GM04503 (cell line): ENCODE results near the gene HUWE1.
"Not testable (repeated sequence)": the region's sequence is repeated elsewhere in the genome, so short reads cannot be mapped to it uniquely, and the experiment has no call there.

Experiments
- DNase-seq: peaks from one replicate; pipeline ENCODE4 v3.0.0-alpha.2; 2012; ENCODE audit warnings: low read depth

Gene HUWE1

DNA sequence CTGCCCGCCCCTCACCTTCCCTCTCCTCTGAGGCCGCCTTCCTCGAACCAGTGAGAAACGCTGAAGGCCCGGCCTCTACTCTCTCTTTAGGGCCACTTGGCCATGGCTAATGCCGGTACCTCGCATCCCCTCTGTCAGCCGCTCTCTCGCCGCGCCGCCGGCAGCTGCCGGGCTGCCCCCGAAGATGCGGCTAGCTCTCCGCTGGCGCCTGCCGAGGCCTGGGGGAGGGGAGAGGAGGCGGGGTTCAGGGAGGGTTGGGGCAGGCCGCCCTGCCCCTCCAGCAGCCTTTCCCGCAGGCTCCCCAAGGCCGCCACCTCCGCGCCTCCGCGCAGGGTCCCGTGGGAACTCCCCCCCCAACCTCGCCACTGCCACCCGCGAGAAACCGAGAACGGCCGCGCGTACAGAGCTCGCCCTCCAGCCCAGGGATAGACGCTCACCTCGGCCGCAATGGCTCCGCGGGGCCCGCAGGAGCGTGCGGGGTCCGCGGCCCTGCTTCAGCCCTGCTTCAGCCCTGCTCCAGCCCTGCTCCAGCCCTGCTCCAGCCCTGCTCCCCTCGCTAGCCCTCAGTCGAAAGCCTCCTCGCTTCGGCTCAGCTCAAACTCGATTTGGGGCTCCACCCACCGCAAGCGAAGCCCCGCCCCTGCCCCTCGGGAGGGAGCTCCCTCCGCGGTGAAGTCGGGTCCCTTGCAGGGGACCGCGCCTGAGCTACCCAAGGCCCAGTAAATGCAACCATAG lies at the start of gene HUWE1:
TSS of gene HUWE1 (minus strand) at position 569 of the 735 bp plus-strand sequence. CDS start 32,612 bp downstream, outside the sequence.
- no peak for DNase-seq

GRCh38 chrX:53732797-53733196 lies 46.3 kb upstream of the HUWE1 start:
- no peak for DNase-seq

DNA sequence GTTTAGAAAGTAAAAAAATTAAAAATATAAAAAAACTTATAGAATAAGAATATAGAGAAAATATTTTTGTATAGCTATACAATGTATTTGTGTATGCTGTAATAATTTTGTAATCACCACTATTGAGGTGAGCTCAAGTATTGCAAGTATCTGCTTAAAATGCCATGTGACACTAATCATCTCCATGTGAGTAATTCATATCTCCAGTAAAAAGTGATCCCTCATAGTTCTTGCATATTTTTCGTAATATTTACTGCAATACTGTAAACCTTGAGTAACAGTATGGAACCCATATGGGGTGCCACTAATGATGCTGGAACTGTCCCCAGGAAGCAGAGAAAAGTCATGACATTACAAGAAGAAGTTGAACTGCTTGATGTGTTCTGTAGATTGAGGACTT lies 43.2 kb upstream of the HUWE1 start:
- DNase-seq = no peak

DNA sequence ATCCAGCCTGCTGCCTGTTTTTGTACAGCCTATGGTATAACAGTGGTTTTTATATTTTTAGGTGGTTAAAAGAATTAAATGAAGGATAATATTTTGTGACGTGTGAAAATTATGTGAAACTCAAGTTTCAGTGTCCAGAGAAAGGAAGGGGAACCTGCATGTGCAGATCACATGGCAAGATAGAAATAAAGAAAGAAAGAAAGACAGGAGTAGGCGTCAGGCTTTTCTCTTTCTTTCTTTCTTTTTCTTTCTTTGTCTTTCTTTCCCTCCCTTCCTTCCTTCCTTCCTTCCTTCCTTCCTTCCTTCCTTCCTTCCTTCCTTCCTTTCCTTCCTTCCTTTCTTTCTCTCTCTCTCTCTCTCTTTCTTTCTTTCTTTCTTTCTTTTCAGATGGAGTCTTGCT lies 42.0 kb upstream of the HUWE1 start:
- DNase-seq = no peak

GRCh38 chrX:53724872-53725271 lies 38.4 kb upstream of the HUWE1 start:
- DNase-seq = no peak

DNA sequence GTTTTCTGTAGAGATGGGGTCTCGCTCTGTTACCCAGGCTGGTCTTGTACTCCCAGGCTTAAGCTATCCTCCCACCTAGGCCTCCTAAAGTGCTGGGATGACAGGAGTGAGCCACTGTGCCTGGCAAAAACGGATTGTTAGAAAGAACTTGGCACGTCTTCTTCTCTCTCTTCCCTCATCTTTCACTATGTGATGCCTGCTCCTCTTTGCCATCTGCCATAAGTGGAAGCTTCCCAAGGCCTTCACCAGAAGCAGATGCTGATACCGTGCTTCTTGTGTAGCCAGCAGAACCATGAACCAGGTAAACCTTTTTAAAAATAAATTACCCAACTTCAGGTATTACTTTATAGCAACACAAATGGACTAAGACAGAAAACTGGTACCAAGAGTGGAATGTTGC lies 36.9 kb upstream of the HUWE1 start:
- no peak for DNase-seq

- not testable (repeated sequence) for DNase-seq
Measured at GRCh38 chrX:53721610-53722009, 35.1 kb upstream of the HUWE1 start.

GRCh38 chrX:53719666-53720065 lies 33.1 kb upstream of the HUWE1 start:
- not testable (repeated sequence) for DNase-seq

DNA sequence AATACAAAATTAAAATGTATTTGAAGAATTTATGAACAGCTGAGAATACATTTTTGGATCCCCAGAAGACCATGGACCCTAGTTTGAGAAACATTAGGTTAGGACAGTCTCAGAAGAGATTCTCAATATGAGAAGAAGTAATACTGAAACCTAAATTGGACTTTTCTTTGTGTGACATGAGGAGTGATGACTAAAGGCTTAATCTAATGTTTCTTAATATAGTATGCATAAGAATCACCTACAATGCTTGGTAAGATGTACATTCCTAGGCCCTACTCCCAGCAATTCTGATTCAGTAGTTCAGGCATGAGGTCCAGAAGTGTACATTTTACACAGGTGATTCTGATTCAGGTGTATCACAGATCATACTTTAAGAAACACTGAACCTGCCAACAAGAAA lies 31.6 kb upstream of the HUWE1 start:
- DNase-seq = no peak

DNA sequence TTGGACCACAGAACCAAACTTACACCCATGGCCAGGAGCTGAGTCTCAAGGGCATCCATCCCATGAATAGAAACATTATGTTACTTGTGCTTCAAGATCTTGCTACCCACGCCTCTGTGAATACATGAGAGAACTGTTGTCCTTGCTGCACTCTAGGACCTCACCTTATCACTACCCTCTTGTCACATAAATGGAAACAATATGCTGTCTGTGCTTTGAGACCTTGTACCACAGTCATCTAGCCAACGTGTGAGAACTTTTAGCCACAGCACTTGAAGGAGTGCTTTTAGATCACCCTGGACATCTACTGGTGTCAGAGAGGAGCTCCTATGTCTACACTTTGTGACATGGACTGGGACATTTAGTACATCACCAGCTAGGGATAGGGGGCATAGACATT lies 30.7 kb upstream of the HUWE1 start:
- DNase-seq = no peak

GRCh38 chrX:53716328-53717088 lies 30.0 kb upstream of the HUWE1 start:
- DNase-seq = no peak

DNA sequence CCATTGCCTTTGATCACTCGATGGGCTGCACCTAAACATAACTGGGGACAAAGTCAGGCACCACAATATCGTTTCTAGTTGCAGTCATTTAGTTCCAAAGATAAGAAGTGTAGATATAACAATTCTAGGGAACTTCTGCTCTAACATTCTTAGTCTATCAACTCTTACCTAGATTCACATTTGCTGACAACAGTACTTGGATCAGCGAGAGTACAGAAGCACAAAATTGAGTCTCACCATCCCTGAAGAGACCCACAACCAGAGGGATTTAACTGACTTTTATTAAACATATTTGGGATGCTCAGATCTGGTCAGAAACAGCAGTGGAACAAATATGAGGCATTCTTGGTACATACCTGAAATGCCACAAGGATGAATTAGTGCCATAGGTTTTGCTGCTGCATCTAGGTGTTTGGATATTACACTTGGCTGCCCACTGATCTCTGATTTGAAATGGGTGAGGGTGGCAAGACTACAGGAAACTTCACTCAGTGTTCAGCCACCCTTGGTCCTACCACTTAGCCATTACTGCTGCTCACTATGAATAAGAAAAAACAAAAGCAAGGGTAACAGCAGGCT lies 28.9 kb upstream of the HUWE1 start:
- no peak for DNase-seq

DNA sequence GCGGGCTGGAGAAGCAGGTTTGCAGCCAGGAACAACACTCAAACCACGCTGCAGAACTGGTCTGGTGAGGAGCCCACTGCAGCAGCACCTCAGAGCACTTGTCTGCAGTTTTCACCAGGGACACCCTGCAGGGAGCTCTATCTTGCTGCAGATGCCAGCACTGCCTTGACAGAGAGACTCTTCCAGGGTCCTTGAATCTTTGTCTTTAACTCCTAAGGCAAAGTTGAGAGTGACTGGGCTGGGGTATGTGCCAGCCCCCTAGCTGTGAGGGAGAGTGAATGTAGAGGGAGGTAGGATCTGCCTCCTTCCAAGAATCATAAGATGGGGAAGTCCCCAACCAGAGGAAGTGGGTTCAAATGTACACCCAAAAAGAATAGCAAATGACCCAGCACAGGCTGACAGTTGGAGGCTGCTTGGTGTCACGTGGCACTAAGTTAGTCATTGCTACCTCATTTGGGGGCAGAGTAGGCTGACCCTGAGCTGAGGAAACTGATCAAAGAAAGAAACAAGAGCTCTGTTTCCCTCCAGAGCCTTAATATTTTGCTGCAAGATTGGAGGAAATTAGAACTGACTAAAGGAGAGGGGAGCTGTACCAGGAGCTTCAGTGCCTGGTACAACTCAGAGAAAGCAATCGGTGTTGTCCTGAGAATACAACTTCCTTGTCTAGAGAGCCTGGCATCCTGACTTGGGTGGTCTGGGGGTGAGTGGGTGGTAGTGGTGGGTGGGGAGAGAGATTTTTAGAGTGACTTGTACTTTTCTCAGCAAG lies 28.2 kb upstream of the HUWE1 start:
- no peak for DNase-seq

DNA sequence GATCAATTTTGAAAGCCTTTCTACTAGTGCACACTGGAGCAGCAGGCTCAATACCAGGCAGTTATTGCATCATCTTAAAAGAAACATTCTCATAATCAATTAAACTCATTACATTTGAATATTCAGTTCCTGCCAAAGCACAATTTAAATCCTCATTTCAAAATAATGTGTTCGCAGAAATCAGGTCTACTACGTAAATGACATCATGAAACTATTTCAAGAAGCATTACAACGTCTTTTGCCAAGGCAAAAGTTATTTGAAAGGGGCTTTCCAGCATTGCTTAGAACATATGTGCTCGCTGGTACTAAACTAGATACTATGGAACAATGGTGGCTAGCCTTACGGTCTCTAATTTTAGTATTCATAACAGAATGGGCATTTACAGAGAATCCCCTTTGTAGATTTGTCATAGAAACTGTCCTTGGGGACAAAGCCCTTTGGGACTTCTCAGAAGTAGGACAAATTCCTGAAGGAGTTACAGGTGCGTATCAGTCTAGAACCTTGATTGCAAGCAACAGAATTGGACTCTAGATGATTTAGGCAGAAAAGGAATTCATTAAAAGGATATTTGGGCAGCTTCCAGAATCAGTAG lies 27.6 kb upstream of the HUWE1 start:
- DNase-seq = no peak

DNA sequence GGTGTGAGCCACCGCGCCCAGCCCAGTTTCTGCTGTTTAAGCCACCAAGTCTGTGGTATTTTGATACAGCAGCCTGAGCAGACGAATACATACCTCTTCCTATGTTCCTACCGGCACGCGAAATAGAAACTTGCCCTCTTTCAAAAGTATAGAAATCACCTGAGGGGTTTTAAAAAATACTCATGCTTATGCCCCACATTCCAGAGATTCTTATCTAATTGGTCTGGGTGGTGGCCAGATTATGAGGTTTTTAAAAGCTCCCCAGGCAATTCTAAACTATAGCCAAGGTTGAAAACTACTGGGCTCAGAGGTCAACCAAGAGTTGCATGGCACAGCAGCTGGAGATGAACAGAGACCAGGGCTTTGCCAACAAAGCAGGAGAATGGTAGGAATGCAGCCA lies 24.9 kb upstream of the HUWE1 start:
- no peak for DNase-seq

- no peak for DNase-seq
Measured at GRCh38 chrX:53704854-53705253, 18.3 kb upstream of the HUWE1 start.

DNA sequence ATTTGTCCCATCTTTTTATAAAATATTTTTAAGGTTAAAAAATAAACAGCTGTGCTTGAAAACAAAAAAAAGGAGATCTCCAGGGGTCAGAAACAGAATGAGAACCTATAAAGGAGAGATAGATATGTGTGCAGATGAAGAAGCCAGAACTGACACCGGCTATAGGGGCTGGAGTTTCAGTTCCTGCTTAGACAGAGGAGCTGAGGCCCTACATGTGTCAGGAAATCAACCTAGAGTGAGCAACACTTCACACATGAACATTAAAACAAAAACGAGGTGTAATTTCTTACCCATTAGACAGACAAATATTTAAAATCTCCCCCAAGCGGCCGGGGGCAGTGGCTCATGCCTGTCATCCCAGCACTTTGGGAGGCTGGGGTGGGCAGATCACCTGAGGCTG lies 17.8 kb upstream of the HUWE1 start:
- no peak for DNase-seq

- no peak for DNase-seq
Measured at GRCh38 chrX:53695946-53696549, 9.5 kb upstream of the HUWE1 start.

- no peak for DNase-seq
Measured at GRCh38 chrX:53694642-53695041, 8.1 kb upstream of the HUWE1 start.

GRCh38 chrX:53688300-53688699 lies 1.8 kb upstream of the HUWE1 start:
- no peak for DNase-seq

- no peak for DNase-seq
Measured at GRCh38 chrX:53685711-53686110, 808 bp downstream of the HUWE1 start.
